Colonic mucosa (tissue), 4 donors: ENCODE measurements around the gene C1orf50. TPM values are rescaled to one million over a fixed set of nuclear protein-coding genes. Genes with fewer than 3 reads are reported as not detected.

Source experiments
- DNase-seq: peaks from one replicate; pipeline ENCODE4 v3.0.0-alpha.2; 2020
- H3K27ac ChIP-seq: fragments of 200-600 bp; one replicate; pipeline ENCODE4 v1.8.0; 2021
- H3K27me3 ChIP-seq: fragments of 200-600 bp; one replicate; pipeline ENCODE4 v1.8.0; 2021
- H3K36me3 ChIP-seq: fragments of 200-600 bp; one replicate; pipeline ENCODE4 v1.8.0; 2021
- H3K4me1 ChIP-seq: fragments of 200-600 bp; one replicate; pipeline ENCODE4 v1.8.0; 2021; ENCODE audit warnings: mild to moderate bottlenecking
- H3K4me3 ChIP-seq: fragments of 200-600 bp; one replicate; pipeline ENCODE4 v1.8.0; 2021
- H3K9ac ChIP-seq, 2 donors: one replicate each; pipeline ENCODE4 v1.7.0; 2013; ENCODE audit warnings: control low read depth in 2 of 2, low read depth in 2 of 2, low read length in 2 of 2
- H3K9me3 ChIP-seq: fragments of 200-600 bp; one replicate; pipeline ENCODE4 v1.8.0; 2021
- CTCF ChIP-seq: fragments of 200-600 bp; IDR thresholded peaks from one replicate; pipeline ENCODE4 v1.8.0; 2022; ENCODE audit warnings: antibody characterized with exemption, mild to moderate bottlenecking
- intact Hi-C: fragments of 100-400 bp; cut with DNase I; formaldehyde crosslinking; loops from one replicate; pipeline ENCODE4 v1.14.1; 2022
- total RNA-seq, 2 donors: library from RNA; stranded (reverse); fragmentation: NEBNext Ultra II Directional in 1 of 2; extraction: Animal tissue kit (Norgen Biotek cat#: 25700) in 1 of 2; gene quantifications; one replicate each; pipeline ENCODE4 v1.2.1, GENCODE V29; 2021
- donor health status: healthy.
- donor health status: DM: no; HTN: no; CAD: no.
- donor health status: DM: no; HTN: no; CAD: no.

Gene C1orf50
- total RNA-seq, 2 donors from 2014 or later = 3.4 to 5.8 TPM

- H3K9ac ChIP-seq = peak overlapping the region; percentile 75 to 83
- no peaks in the 10 kb centered on the region for H3K4me1 ChIP-seq
- H3K27ac ChIP-seq = peak overlapping the region; percentile 84
- peak overlapping the region; percentile 99 for H3K4me3 ChIP-seq
- peak; percentile 43 for DNase-seq
- no peaks in the 10 kb centered on the region for H3K36me3 ChIP-seq
- TF ChIP-seq CTCF = peak; percentile 14
- no peaks in the 10 kb centered on the region for H3K9me3 ChIP-seq
- no peaks in the 10 kb centered on the region for H3K27me3 ChIP-seq
- intact Hi-C loops = loop anchor here (5.0 kb wide), 1 partner anchor 51 kb away; the partner anchor contains the start of genes ERMAP and SVBP
Measured at GRCh38 chr1:42765832-42766740, 963 bp upstream of the C1orf50 start.

GRCh38 chr1:42767510-42768000 lies 506 bp downstream of the C1orf50 start:
- DNase-seq = no peak
- Histone ChIP-seq H3K9me3 (no peaks in the 10 kb centered on the region), H3K4me1 (no peaks in the 10 kb centered on the region), H3K27ac (peak overlapping the region; percentile 84), H3K9ac (peak overlapping the region; percentile 90 to 95), H3K4me3 (peak overlapping the region; percentile 99), H3K27me3 (no peaks in the 10 kb centered on the region), H3K36me3 (no peaks in the 10 kb centered on the region)
- no peak for TF ChIP-seq CTCF
- intact Hi-C loops = loop anchor here (5.0 kb wide), 1 partner anchor 50 kb away; the partner anchor contains the start of genes ERMAP and SVBP

- DNase-seq = no peak
- intact Hi-C loops = loop anchor here (5.0 kb wide), 1 partner anchor 49 kb away; the partner anchor contains the start of genes ERMAP and SVBP
- Histone ChIP-seq H3K4me1 (no peaks in the 10 kb centered on the region), H3K27ac (no peak overlapping the region), H3K9ac (no peak overlapping the region), H3K4me3 (peak overlapping the region; percentile 99), H3K36me3 (no peaks in the 10 kb centered on the region), H3K9me3 (no peaks in the 10 kb centered on the region), H3K27me3 (no peaks in the 10 kb centered on the region)
- TF ChIP-seq CTCF = no peak
Measured at GRCh38 chr1:42768172-42768571, 1.1 kb downstream of the C1orf50 start.

GRCh38 chr1:42769811-42770210 lies 2.8 kb downstream of the C1orf50 start:
- no peaks in the 10 kb centered on the region for H3K4me1 ChIP-seq
- no peaks in the 10 kb centered on the region for H3K9me3 ChIP-seq
- H3K9ac ChIP-seq = no peak overlapping the region
- intact Hi-C loops = loop anchor here (5.0 kb wide), 1 partner anchor 47 kb away; the partner anchor contains the start of genes ERMAP and SVBP
- no peaks in the 10 kb centered on the region for H3K27me3 ChIP-seq
- DNase-seq = no peak
- no peaks in the 10 kb centered on the region for H3K36me3 ChIP-seq
- no peak overlapping the region for H3K4me3 ChIP-seq
- TF ChIP-seq CTCF = no peak
- no peak overlapping the region for H3K27ac ChIP-seq

- peaks cover 3% of the 10 kb centered on the region for H3K36me3 ChIP-seq
- intact Hi-C loops = no loop called here
- H3K4me3 ChIP-seq = no peak overlapping the region
- H3K27me3 ChIP-seq = no peaks in the 10 kb centered on the region
- DNase-seq = no peak
- no peak overlapping the region for H3K27ac ChIP-seq
- H3K9ac ChIP-seq = no peak overlapping the region
- TF ChIP-seq CTCF = no peak
- H3K9me3 ChIP-seq = no peaks in the 10 kb centered on the region
- no peaks in the 10 kb centered on the region for H3K4me1 ChIP-seq
Measured at GRCh38 chr1:42773420-42773819, 6.4 kb downstream of the C1orf50 start.
